Measurements from ENCODE around the gene CCDC183.
"Not testable (repeated sequence)": the region's sequence is repeated elsewhere in the genome, so short reads cannot be mapped to it uniquely, and the experiment has no call there.

- not testable (repeated sequence) for TF ChIP-seq CTCF (conservative IDR thresholded peaks at IDR 0.05; ENCODE audit: low read length); EZH2phosphoT487 (IDR thresholded peaks at IDR 0.05; ENCODE audit: borderline replicate concordance, low read depth, low read length)
Observed at GRCh38 chr9:136843159-136843800, 47.1 kb downstream of the CCDC183 start.

Data from OCI-LY7 (cell line).